Activated CD8-positive, alpha-beta memory T cell treated with anti-CD3 and anti-CD28 coated beads, Interleukin-2, amount 50 U/mL, for 4 hours (primary cell): ENCODE measurements around the gene RNF40.
"Not testable (repeated sequence)": the region's sequence is repeated elsewhere in the genome, so short reads cannot be mapped to it uniquely, and the experiment has no call there.

Experiments
- DNase-seq: peaks from one replicate; pipeline ENCODE4 v3.0.0-alpha.2; 2020

The RNF40 gene

DNA sequence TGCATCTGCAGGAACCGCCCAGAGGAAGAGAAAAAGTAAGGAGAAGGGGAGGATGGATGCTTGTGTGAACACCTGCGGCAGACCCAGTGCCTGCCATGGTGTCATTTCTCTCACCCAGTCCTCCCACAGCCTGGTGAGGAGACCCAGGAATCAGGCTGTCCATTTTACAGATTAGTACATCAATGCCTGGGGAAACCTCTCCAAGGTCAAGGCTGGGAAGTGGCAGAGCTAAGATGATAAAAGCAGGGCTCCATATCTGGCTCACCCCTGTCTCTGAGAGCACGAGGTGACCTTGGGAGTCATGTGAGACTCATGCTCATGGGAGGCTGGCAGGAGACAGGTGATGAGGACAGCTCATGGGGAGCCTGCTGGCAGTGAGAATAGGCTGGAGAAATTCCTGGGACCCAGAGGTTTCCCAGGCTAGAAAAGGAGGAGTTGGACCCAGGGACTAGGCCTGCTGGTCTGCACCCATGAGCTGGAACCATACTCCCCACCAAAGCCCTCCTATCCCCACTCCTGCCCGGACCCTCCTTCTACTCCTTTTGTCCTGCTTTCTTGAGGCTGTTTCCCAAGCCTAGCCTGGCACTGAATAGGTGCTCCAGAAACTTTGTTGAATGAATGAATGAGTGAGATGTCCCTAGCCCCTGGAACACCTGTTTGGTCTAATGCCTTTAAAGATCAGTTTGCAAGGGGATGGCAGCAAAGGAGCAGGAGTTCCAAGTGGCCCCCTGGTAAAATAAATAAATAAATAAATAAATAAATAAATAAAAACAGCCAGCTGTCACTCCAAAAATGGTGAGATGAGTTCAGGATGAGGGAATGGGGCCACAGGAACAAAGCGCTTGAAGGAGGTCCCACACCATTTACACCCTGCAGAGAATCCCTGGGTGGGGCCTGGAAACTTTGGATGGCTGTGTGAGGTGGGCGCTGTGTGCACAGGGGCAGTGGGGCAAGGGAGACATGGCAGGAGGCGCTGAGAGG, 23.3 kb downstream of the RNF40 start:
- DNase-seq: no peak

DNA sequence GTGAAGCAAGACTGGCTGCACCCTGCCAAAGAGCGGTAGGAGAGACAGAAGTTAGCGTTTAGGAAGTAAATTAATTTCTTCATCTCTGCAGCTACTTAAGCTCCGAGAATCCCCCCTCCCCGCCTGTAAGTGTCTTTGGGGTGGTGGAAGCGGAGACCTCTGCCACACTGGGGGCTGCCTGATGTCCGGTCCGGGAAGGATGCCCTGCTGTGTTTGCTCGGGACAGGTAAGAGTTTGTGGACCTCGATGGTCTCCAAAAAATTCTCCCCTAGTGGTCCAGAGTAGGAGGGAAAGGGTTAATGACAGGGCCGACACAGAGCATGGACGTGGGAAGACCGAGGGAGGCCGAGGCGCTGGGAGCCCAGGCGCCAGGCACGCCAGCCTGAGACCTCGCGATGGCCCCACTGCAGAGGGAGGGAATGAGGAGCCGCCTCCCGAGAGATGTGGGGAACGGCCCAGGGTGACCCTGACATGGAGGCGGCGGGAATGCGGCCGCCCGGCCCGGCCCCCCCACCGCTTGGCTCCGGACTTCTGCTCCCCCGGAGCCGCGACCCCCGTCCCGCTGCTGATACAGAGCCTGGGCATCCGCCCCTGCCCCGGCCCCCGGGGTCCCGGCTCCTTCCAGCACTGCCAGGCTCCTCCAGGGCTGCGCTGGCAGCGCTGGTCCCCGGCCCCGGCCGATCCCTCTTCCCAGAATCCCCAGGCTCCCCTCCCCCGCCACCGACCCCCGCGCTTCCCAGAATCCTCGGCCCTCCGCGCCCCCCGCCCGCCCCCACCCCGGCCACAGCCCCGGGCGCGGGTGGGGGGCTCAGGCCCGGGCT, 24.2 kb downstream of the RNF40 start:
- no peak for DNase-seq

DNA sequence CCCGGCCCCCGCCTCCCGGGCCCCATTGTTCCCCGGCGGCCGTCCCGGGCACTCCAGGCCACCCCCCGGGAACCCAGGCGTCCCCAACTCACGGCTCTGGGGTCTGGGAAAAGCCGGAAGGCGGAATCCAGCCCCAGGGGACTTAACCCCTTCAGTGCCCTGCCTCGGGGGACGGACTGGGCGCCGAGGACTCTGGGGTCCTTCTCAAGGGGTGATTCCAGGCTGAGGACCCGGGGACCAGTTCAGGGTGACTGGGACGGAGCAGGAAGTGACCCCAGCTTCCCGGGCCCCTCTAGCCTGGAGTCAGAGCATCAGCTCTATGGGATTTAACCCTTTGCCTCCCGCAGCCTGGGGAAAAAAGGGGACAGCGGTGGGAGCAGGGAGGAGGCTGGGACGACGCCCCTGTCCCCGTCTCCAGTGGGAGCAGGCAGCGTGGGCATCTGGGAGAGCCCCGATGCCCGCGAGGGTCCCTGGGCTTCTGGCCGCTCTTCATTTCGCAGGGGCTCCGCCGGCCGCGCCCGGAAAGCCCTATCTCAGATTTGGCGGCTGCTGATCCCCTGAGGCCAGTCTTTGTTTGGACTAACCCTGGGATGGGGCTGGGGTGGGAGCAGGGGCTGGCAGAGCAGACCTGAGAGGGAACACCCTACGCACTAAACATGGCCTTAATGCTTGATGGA, 25.0 kb downstream of the RNF40 start, which contains the start of gene ZNF629:
Gene ZNF629 (minus strand): TSS at position 270 of the 677 bp plus-strand sequence. CDS start 2,723 bp downstream, outside the sequence.
- peak; percentile 43 for DNase-seq

DNA sequence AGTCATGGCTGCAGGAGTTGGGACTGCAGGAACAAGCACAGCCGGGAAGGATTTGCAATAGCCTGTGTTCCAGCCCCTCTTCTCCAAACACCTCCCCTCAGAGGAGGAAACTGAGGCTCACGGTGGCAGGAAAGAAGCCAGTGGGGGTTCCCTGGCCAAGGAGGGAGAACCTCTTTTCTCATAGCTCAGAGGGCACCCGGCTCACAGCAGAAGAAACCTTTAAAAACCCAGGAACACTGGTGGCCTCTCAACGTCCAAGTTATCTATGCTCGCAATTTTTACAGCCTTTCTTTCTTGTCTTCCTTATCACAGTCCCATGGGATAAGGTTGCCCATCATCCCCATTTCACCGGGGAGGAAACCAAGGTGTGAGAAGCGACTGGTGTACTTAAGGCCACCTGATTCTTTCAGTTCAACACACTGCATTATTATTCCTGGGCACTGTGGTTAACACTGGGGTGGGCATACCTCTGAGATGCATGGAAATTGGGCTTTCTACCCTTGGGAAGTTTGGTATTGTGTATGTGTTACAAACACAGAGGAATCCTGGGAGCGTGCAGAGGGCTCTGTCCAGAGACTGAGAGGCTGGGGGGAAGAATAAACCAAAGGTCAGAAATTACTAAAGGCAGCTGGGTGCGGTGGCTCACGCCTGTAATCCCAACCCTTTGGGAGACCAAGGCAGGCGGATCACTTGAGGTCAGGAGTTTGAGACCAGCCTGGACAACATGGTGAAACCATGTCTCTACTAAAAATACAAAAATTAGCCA, 25.7 kb downstream of the RNF40 start:
- DNase-seq: no peak

DNA sequence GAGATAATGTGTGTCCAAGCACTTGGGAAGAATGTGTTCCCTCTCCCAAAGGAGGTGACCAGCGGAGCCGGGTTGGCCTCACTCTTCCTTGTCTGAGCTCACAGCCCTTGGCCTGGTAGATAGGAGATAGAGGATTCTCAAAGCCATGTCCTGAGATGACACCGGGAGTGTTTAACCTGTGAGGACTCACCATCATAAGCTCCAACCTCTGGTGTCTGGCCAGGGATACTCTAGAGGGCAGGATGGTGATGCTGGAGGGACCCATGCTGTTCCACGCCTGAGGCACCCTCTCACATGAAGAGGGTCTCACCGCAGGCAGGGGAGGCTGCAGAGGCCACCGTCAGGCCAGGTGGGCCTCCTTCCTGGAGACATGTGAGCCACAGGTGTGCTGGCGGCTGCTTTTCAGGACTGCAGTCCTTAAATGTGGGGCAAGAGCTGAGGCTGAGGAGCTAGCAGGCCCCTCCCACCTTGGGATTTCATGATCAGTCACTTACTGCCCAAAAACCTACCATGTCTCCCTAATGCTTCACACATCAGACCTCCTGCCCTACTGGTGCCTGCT, 31.5 kb downstream of the RNF40 start:
- DNase-seq: no peak

DNA sequence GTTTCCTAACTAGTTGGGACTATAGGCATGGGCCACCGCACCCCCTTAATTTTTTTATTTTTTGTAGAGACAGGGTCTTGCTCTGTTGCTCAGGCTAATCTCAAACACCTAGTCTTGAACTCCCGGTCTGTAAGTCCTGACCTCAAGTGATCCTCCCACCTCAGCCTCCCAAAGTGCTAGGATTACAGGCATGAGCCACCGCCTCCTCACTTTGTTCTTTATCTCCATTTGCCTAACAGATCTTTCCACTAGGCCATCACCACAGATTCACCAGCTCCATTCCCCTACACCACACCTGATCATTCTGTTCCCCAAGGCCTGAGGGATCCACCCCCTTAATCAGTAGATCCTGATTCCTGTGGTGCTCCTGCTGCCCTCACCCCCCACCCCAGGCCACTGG, 32.5 kb downstream of the RNF40 start:
- DNase-seq: no peak

DNA sequence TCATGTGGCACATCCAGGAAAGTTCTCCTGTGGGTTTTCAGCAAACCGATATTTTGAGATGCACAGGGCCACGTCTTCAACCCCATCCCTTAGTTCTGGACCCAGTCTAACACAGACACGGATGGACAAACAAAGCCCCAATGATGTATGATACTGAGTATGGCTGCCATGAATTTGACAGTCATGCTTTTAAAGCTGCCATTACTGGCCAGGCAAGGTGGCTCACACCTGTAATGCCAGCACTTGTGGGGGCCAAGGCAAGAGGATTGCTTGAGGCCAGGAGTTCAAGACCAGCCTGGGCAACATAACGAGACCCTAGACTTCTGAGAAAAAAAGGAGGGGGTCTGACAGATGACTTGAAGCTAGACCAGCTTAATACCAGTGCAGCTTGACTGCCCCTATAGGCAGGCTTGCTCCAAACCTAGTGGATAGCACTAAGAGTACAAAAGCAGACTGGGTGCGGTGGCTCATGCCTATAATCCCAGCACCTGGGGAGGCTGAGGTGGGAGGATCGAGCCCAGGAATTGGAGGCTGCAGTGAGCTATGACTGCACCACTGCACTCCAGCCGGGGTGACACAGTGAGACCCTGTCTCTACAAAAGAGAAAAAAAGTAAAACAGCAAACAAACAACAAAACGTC, 35.7 kb downstream of the RNF40 start:
- DNase-seq: no peak

DNA sequence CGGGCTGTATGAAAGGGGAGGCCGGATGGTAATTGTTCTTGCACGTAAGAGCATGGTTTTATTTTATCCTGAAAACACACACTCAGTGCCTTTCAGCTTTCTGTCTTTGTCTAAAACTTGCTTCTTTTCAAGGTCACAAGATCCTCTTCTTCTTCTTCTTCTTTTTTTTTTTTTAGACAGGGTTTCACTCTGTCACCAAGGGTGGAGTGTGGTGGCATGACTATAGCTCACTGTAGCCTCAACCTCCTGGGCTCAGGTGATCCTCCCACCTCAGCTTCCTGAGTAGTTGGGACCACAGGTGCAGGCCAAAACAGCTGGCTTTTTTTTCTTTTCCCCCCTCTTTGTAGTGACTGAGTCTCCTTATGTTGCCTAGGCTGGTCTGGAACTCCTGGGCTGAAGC, 40.8 kb downstream of the RNF40 start:
- no peak for DNase-seq

DNA sequence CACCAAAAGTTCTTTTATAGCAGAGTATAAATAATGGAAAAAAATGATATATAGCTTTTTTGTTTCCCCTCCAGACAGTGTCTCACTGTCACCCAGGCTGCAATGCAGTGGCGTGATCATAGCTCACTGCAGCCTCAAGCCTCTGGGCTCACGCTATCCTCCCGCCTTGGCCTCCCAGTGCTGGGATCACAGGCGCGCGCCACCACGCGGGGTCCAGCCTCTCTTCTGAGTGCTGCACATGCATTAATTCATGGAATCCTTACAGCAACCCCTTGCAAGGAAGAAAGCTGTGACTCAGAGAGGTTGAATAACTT, 42.9 kb downstream of the RNF40 start:
- no peak for DNase-seq

DNA sequence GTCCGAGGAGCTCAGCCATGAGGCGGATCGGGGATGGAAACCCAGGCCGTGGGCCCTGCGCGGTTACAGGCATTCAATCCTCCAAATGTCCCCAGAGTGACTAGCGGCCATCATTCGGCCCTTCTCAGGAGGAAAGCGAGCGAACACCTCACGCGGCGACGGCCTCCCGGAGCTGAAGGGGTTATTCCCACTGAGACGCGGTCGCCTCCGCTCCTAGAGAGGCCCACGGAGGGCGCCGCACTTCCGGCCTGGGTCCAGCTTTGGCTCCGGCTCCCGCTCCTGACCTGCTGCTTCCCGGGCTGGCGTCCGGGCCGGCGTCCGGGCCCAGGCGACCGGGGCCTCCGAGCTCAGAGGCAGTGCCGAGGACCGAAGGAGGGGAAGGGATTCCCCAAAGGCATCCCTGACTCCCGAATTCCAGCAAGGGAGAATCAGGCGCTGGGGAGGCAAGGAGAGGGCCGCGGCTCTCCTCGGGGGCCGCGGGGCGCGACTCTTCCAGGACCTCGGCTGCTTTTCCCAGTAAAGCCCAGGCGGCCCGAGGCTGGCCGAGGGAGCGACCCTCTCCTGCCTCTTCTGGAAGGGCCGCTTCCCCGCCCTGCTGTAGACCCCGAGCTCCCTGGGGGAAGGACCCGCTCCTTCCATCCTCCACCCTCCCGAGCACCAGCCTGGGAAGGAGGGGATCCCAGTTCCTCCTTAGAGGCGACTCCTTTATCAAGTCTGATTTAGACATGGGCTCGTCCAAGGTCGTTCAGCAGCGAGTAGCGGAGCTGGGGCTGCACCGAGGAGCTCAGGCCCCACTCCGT, 43.4 kb downstream of the RNF40 start:
- peak; percentile 62 for DNase-seq

DNA sequence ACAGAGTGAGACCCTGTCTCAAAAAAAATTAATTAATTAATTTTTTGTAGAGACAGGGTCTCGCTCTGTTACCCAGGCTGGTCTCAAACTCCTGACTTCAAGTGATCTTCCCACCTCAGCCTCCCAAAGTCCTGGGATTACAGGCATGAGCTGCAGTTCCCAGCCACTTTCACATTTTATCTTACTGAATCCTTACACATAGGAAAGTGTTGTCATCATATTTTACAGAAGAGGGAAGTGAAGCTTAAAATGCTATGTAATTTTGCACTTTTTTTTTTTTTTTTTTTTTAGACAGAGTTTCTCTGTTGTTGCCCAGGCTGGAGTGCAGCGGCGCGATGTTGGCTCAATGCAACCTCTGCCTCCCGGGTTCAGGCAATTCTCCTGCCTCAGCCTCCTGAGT, 46.0 kb downstream of the RNF40 start:
- no peak for DNase-seq

DNA sequence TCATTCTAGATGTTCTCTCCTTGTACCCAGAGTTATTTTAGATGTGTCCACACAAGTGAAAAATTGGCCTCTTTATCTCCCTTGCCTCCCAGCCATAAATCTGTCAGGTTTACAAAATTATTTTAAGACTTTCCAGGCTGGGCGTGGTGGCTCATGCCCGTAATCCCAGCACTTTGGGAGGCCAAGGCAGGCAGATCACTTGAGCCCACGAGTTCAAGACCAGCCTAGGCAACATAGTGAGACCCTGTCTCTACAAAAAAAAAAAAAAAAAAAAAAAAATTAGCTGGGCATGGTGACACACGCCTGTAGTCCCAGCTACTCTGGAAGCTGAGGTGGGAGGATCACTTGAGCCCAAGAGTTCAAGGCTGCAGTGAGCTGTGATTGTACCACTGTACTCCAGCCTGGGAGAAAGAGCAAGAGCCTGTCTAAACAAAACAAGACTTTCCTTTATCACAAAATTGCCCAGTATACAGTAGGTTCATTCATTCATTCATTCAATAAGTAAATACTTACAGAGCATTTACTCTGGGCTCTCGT, 46.8 kb downstream of the RNF40 start:
- not testable (repeated sequence) for DNase-seq

DNA sequence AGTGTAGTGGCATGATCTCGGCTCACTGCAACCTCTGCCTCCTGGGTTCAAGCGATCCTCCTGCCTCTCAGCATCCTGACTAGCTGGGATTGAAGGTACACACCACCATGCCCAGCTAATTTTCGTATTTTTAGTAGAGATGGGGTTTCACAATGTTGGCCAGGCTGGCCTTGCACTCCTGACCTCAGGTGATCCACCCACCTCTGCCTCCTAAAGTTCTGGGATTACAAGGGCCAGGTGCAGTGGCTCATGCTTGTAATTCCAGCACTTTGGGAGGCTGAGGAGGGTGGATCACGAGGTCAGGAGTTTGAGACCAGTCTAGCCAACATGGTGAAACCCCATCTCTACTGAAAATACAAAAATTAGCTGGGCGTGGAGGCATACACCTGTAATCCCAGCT, 47.6 kb downstream of the RNF40 start:
- DNase-seq: not testable (repeated sequence)

DNA sequence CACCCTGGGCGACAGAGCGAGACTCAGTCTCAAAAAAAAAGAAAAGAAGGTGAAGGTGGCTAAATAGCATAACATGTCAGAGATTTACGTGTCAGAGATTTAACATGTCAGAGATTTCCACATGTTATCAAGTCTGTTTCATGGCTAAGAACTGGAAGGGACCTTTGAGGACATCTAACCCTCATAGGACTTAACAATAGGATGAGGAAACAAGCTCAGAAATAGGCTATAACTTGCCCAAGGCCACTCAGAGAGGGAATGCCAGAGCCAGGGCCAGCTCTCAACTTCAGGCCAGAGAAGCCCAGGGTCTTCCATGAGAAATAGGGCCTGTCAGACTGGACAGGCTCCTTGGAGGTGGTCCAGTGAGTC, 51.7 kb downstream of the RNF40 start:
- no peak for DNase-seq

DNA sequence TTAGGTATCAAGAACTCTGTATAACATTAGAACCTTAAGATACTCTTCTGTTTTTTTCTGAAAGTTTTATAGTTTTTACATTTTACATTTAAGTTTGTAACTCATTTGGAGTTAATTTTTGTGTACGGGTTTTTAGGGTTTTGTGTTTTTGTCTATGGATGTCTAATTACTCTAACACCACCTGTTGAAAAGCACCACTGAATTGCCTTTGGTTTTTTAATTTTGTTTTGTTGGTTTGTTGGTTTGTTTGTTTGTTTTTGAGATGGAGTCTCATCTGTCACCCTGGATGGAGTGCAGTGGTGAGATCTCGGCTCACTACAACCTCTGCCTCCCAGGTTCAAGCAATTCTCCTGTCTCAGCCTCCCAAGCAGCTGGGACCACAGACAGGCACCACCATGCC, 54.6 kb downstream of the RNF40 start:
- no peak for DNase-seq

DNA sequence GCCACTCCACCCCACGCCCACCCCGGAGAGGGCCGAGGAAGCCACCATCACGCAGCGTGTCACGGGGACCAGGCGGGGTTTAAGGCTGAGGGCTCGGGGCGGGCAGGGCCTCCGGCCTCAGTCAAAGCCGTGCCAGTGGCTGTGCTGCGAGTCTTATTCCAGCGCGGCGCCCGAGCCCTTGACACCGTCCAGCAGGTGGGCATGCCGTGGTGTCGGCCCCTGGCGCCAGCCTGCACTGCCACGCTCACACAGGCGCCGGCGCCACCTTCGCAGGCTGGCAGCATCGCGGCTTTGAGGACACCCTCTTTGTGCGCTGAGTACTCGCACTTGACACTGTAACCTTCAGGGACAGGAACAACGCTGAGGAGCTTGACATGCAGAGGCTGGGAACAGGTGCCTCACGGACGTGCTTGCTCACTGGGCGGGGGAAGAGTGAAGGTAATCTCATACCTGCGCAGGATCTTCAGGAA, 58.9 kb downstream of the RNF40 start:
- DNase-seq: no peak

DNA sequence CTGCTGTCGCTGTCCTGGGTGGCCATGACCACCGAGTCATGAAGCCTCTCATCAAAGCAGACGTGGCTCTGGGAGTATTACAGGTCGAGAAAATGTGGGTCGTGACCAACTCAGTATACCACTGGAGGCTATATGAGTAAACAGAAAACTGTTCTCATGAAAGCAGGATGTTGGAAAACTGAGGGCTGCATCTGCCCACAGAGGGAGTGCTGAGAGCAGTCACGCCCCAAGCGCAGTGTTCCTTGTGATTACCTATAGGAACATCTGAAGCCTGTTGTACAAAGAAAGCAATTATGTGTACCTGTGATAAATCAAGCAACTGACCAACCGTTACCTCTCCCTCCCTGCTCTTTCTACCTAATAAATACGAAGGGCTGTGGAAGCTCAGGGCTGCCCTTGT, 59.3 kb downstream of the RNF40 start:
- DNase-seq: not testable (repeated sequence)

DNA sequence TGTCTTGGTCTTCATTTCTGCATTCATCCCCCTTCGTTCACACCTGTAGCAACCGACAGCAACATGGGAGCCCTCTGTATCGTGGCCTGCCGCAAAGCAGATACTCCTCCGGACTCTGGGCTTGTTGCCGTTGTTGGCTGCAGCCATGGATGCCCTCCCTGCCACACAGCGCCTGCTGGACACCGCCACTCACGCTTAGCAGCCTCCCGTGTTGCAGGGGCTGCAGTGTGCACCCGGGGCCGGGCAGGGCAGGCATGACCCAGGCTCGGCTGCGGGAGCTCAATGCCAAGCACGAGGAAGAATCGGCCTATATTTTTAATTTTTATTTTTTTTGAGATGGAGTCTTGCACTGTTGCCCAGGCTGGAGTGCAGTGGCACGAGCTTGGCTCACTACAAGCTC, 59.8 kb downstream of the RNF40 start:
- no peak for DNase-seq
